HPDE6-E6E7 (cell line): ENCODE data around the gene NPSR1.
"Not testable (repeated sequence)": the region's sequence is repeated elsewhere in the genome, so short reads cannot be mapped to it uniquely, and the experiment has no call there.

Source experiments
- DNase-seq: peaks from one replicate; pipeline ENCODE4 v3.0.0; 2011; ENCODE audit warnings: missing footprints; ENCODE audit errors: extremely low spot score

The NPSR1 gene

GRCh38 chr7:34874329-34874728 is 216.3 kb downstream of the NPSR1 start:
- DNase-seq = not testable (repeated sequence)

- DNase-seq = no peak
Observed at GRCh38 chr7:34875481-34875880, 217.5 kb downstream of the NPSR1 start.

GRCh38 chr7:34878944-34879735 is 221.1 kb downstream of the NPSR1 start:
- DNase-seq = not testable (repeated sequence)

- DNase-seq = no peak
Observed at GRCh38 chr7:34879871-34880270, 221.9 kb downstream of the NPSR1 start.

- DNase-seq = not testable (repeated sequence)
Observed at GRCh38 chr7:34883855-34884254, 225.8 kb downstream of the NPSR1 start.

- DNase-seq = no peak
Observed at GRCh38 chr7:34886856-34887255, 228.8 kb downstream of the NPSR1 start.

GRCh38 chr7:34889951-34890350 is 231.9 kb downstream of the NPSR1 start:
- no peak for DNase-seq

GRCh38 chr7:34895202-34895601 is 237.2 kb downstream of the NPSR1 start:
- no peak for DNase-seq
